Measurements from ENCODE around the gene C5.

The C5 gene

DNA sequence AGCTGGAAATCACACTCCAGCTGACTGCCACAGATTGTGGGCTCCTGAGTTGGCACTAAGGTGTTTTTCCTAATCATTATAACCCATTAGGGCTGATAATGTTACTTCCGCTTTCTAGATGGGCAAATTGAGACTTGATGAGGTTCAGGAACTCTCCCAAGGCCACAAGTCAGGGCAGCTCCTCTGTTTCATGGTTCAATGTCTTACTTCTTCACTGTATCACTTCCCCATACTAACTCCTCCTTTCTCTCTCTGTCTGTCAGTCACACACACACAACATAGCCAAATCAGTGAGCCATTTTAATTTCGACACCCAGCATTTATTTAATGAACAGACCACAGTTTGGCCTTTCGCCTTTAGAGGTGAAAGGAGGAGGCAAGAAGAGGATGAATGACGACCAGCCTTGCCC is 105.6 kb downstream of the C5 start:
- TF ChIP-seq, protein P1, sequence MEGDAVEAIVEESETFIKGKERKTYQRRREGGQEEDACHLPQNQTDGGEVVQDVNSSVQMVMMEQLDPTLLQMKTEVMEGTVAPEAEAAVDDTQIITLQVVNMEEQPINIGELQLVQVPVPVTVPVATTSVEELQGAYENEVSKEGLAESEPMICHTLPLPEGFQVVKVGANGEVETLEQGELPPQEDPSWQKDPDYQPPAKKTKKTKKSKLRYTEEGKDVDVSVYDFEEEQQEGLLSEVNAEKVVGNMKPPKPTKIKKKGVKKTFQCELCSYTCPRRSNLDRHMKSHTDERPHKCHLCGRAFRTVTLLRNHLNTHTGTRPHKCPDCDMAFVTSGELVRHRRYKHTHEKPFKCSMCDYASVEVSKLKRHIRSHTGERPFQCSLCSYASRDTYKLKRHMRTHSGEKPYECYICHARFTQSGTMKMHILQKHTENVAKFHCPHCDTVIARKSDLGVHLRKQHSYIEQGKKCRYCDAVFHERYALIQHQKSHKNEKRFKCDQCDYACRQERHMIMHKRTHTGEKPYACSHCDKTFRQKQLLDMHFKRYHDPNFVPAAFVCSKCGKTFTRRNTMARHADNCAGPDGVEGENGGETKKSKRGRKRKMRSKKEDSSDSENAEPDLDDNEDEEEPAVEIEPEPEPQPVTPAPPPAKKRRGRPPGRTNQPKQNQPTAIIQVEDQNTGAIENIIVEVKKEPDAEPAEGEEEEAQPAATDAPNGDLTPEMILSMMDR (IDR thresholded peaks at IDR 0.05), result no peak

- TF ChIP-seq, protein P1 (IDR thresholded peaks at IDR 0.05), result no peak
These were observed 107.7 kb downstream of the C5 start for GRCh38 chr9:120942186-120943001.

- TF ChIP-seq, protein P1 (IDR thresholded peaks at IDR 0.05), result no peak
These were observed 108.9 kb downstream of the C5 start for GRCh38 chr9:120941046-120941770.

DNA sequence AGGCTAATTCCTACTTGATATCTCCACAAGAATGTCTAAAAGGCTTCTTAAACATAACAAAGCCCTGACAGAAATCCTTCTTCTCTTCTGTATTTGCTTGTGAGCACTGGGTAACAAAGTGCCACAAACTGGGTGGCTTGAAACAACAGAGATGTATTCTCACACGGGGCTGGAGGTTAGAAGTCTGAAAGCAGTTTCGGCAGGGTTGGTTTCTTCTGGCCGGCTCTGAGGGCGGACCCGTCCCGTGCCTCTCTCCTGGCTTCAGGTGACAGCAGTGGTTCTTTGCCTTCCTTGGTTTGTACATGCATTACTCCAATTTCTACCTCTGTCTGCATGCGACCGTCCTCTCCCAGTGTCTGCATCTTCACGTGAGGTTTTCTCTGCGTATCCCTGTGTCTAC is 109.5 kb downstream of the C5 start:
- TF ChIP-seq, protein P1 (IDR thresholded peaks at IDR 0.05), result no peak

GRCh38 chr9:120938851-120939250 is 111.2 kb downstream of the C5 start:
- TF ChIP-seq, protein P1 (IDR thresholded peaks at IDR 0.05), result no peak

- TF ChIP-seq, protein P1 (IDR thresholded peaks at IDR 0.05), result no peak
These were observed 112.5 kb downstream of the C5 start for GRCh38 chr9:120937596-120937995.

DNA sequence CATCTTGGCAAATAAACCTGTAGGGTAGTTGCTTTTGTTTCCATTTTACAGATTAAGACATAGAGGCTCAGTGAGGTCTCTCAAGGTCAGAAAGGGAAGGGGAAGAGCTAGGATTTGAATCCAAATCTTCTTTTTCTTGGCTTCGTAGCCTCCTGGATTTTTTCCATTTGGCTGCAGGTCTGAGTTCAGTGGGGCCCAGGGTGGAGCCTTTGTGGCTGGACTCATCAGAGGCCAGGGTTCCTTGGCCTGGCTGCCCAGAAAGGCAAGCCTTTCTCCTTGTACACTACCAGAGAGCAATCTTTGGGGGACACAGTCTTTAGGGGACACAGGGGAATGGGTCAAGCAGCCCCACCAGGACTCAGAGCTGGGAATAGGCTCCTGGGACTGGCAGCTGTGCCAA is 112.9 kb downstream of the C5 start:
- TF ChIP-seq, protein P1 (IDR thresholded peaks at IDR 0.05), result no peak
